Measurements from ENCODE around the gene TRPV4. TPM values are rescaled to one million over a fixed set of nuclear protein-coding genes. Genes with fewer than 3 reads are reported as not detected.

Gene TRPV4
- total and polyA plus RNA-seq, 7 experiments from 2014 or later, result 0.81 TPM; not detected in 6

- DNase-seq (no peak), ATAC-seq (no peak)
- no peak overlapping the region for H3K4me3 Mint-ChIP-seq
- Histone ChIP-seq H3K27ac (ENCODE audit: low read depth, low read length) (no peak overlapping the region), H3K27me3 (ENCODE audit: control insufficient read depth in 2 of 2, insufficient read depth in 2 of 2, low read length in 2 of 2) (no peaks in the 10 kb centered on the region), H3K4me3 (ENCODE audit: low read length) (no peak overlapping the region), H3K4me1 (ENCODE audit: control insufficient read depth in 2 of 2, insufficient read depth in 2 of 2, low read length in 2 of 2) (no peaks in the 10 kb centered on the region), H3K36me3 (ENCODE audit: control insufficient read depth in 2 of 3, insufficient read depth in 3 of 3, low read length in 3 of 3) (no peaks in the 10 kb centered on the region), H3K9me3 (ENCODE audit: control insufficient read depth in 2 of 3, low read length in 3 of 3) (no peaks in the 10 kb centered on the region)
- H3K36me3 Mint-ChIP-seq, result peaks cover 0 to 3% (median 0%) of the 10 kb centered on the region in 5 donors
- intact Hi-C loops (cut with micrococcal nuclease), result no loop called here
- POLR2A ChIA-PET, result no interaction called here
- no peak overlapping the region for H3K27ac Mint-ChIP-seq
- no peaks in the 10 kb centered on the region for H3K9me3 Mint-ChIP-seq
- H3K4me1 Mint-ChIP-seq, result no peaks in the 10 kb centered on the region
- peaks cover 8 to 25% (median 12%) of the 10 kb centered on the region in 5 donors for H3K27me3 Mint-ChIP-seq
- CTCF ChIA-PET, result no interaction called here
These were observed 93.2 kb downstream of the TRPV4 start for GRCh38 chr12:109739747-109740693.

GRCh38 chr12:109738878-109739665 is 94.1 kb downstream of the TRPV4 start:
- Mint-ChIP-seq H3K4me1 (no peaks in the 10 kb centered on the region), H3K36me3 (peaks cover 0 to 6% (median 0%) of the 10 kb centered on the region in 5 donors), H3K27me3 (peaks cover 14 to 34% (median 21%) of the 10 kb centered on the region in 5 donors), H3K27ac (no peak overlapping the region), H3K9me3 (no peaks in the 10 kb centered on the region), H3K4me3 (no peak overlapping the region)
- ATAC-seq (no peak), DNase-seq (no peak)
- intact Hi-C loops (cut with micrococcal nuclease), result no loop called here
- no peaks in the 10 kb centered on the region for H3K4me1 ChIP-seq (ENCODE audit: control insufficient read depth in 2 of 2, insufficient read depth in 2 of 2, low read length in 2 of 2)
- no peak overlapping the region for H3K27ac ChIP-seq (ENCODE audit: low read depth, low read length)
- H3K4me3 ChIP-seq (ENCODE audit: low read length), result no peak overlapping the region
- H3K36me3 ChIP-seq (ENCODE audit: control insufficient read depth in 2 of 3, insufficient read depth in 3 of 3, low read length in 3 of 3), result no peaks in the 10 kb centered on the region
- POLR2A ChIA-PET, result no interaction called here
- CTCF ChIA-PET, result no interaction called here
- H3K9me3 ChIP-seq (ENCODE audit: control insufficient read depth in 2 of 3, low read length in 3 of 3), result no peaks in the 10 kb centered on the region
- H3K27me3 ChIP-seq (ENCODE audit: control insufficient read depth in 2 of 2, insufficient read depth in 2 of 2, low read length in 2 of 2), result no peaks in the 10 kb centered on the region

GRCh38 chr12:109738209-109738608 is 95.0 kb downstream of the TRPV4 start:
- DNase-seq, result no peak
- H3K36me3 Mint-ChIP-seq, result peaks cover 0 to 6% (median 0%) of the 10 kb centered on the region in 5 donors
- no peak for ATAC-seq

DNA sequence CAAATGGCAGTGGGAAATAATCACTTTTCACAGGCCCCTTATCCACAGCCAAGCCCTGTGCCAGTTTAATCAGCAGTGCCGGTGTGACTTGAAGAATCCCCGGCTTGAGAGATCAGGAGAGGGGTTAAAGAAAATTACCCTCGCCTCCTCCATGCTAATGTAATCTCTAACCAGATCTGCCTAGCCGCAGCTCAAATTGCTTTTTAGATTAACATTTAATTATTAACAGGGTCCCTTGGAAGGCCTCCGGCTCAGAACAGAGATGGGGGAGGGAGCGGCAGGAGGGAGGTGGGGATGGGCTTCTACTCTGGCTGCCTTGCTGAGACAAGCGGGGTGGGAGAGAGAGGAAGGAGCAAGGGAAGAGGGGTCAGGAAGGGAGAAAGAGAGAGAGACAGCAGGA is 95.6 kb downstream of the TRPV4 start:
- Mint-ChIP-seq H3K27me3 (peaks cover 25 to 41% (median 33%) of the 10 kb centered on the region in 5 donors), H3K4me1 (peaks cover 0 to 1% (median 0%) of the 10 kb centered on the region in 7 donors), H3K36me3 (peaks cover 0 to 6% (median 0%) of the 10 kb centered on the region in 5 donors), H3K27ac (peak overlapping the region in 1 of 9 donors; percentile 14), H3K4me3 (no peak overlapping the region), H3K9me3 (no peaks in the 10 kb centered on the region)
- no peak overlapping the region for H3K4me3 ChIP-seq (ENCODE audit: low read length)
- no peaks in the 10 kb centered on the region for H3K9me3 ChIP-seq (ENCODE audit: control insufficient read depth in 2 of 3, low read length in 3 of 3)
- H3K36me3 ChIP-seq (ENCODE audit: control insufficient read depth in 2 of 3, insufficient read depth in 3 of 3, low read length in 3 of 3), result no peaks in the 10 kb centered on the region
- intact Hi-C loops (cut with micrococcal nuclease), result no loop called here
- DNase-seq, result no peak
- POLR2A ChIA-PET, result no interaction called here
- no peak for ATAC-seq
- no peaks in the 10 kb centered on the region for H3K4me1 ChIP-seq (ENCODE audit: control insufficient read depth in 2 of 2, insufficient read depth in 2 of 2, low read length in 2 of 2)
- no peaks in the 10 kb centered on the region for H3K27me3 ChIP-seq (ENCODE audit: control insufficient read depth in 2 of 2, insufficient read depth in 2 of 2, low read length in 2 of 2)
- CTCF ChIA-PET, result interaction anchor here (0.6 kb wide), 1 partner anchor 255 kb away, joined by 4 read pairs; no protein-coding TSS in a partner anchor
- no peak overlapping the region for H3K27ac ChIP-seq (ENCODE audit: low read depth, low read length)

More at GRCh38 chr12:109738209-109738608, 95.0 kb downstream of the TRPV4 start:
- ChIA-PET CTCF (no interaction called here), POLR2A (no interaction called here)
- no peaks in the 10 kb centered on the region for H3K9me3 ChIP-seq (ENCODE audit: control insufficient read depth in 2 of 3, low read length in 3 of 3)
- Mint-ChIP-seq H3K9me3 (no peaks in the 10 kb centered on the region), H3K4me1 (peaks cover 0 to 1% (median 0%) of the 10 kb centered on the region in 7 donors), H3K4me3 (no peak overlapping the region), H3K27me3 (peaks cover 20 to 41% (median 29%) of the 10 kb centered on the region in 5 donors), H3K27ac (no peak overlapping the region)
- H3K27ac ChIP-seq (ENCODE audit: low read depth, low read length), result no peak overlapping the region
- no peaks in the 10 kb centered on the region for H3K4me1 ChIP-seq (ENCODE audit: control insufficient read depth in 2 of 2, insufficient read depth in 2 of 2, low read length in 2 of 2)
- no peak overlapping the region for H3K4me3 ChIP-seq (ENCODE audit: low read length)
- intact Hi-C loops (cut with micrococcal nuclease), result no loop called here
- no peaks in the 10 kb centered on the region for H3K27me3 ChIP-seq (ENCODE audit: control insufficient read depth in 2 of 2, insufficient read depth in 2 of 2, low read length in 2 of 2)
- no peaks in the 10 kb centered on the region for H3K36me3 ChIP-seq (ENCODE audit: control insufficient read depth in 2 of 3, insufficient read depth in 3 of 3, low read length in 3 of 3)

- Histone ChIP-seq H3K4me1 (ENCODE audit: control insufficient read depth in 2 of 2, insufficient read depth in 2 of 2, low read length in 2 of 2) (no peaks in the 10 kb centered on the region), H3K4me3 (ENCODE audit: low read length) (no peak overlapping the region), H3K27ac (ENCODE audit: low read depth, low read length) (no peak overlapping the region), H3K27me3 (ENCODE audit: control insufficient read depth in 2 of 2, insufficient read depth in 2 of 2, low read length in 2 of 2) (no peaks in the 10 kb centered on the region), H3K36me3 (ENCODE audit: control insufficient read depth in 2 of 3, insufficient read depth in 3 of 3, low read length in 3 of 3) (no peaks in the 10 kb centered on the region), H3K9me3 (ENCODE audit: control insufficient read depth in 2 of 3, low read length in 3 of 3) (no peaks in the 10 kb centered on the region)
- Mint-ChIP-seq H3K4me1 (peaks cover 0 to 1% (median 0%) of the 10 kb centered on the region in 7 donors), H3K36me3 (peaks cover 0 to 6% (median 0%) of the 10 kb centered on the region in 5 donors), H3K9me3 (no peaks in the 10 kb centered on the region), H3K4me3 (no peak overlapping the region), H3K27me3 (peaks cover 25 to 41% (median 34%) of the 10 kb centered on the region in 5 donors), H3K27ac (no peak overlapping the region)
- POLR2A ChIA-PET, result no interaction called here
- ATAC-seq (no peak), DNase-seq (no peak)
- intact Hi-C loops (cut with micrococcal nuclease), result no loop called here
- CTCF ChIA-PET, result interaction anchor here (0.6 kb wide), 1 partner anchor 256 kb away, joined by 4 read pairs; no protein-coding TSS in a partner anchor
These were observed 96.1 kb downstream of the TRPV4 start for GRCh38 chr12:109737126-109737525.

DNA sequence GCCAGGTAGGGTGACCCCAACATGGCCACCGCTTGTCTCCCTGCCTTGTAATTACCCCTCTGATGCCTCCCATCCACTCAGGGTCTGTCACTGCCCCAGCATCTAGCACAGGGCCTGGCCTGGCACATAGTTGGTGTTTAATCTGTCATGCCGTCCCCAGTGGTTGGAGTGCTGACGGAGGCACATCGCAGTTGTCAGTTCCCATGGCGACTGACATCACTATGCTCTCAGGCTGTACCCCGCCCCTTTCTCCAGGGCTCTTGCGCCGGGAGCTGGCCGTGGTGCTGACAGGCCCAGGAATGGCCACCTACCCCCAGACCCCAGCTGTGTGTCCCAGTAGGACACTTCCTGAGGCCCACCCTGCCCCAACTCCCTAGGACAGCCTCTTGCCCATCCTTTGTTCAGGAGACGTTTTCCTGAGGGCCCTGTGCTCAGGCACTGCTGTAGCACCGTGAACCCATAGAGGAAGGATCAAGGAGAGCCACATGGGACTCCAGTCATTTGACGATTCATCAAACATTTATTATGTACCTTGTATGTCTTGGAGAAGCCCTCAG is 96.6 kb downstream of the TRPV4 start:
- H3K4me3 Mint-ChIP-seq, result no peak overlapping the region
- no peaks in the 10 kb centered on the region for H3K36me3 ChIP-seq (ENCODE audit: control insufficient read depth in 2 of 3, insufficient read depth in 3 of 3, low read length in 3 of 3)
- peaks cover 25 to 41% (median 34%) of the 10 kb centered on the region in 5 donors for H3K27me3 Mint-ChIP-seq
- H3K4me3 ChIP-seq (ENCODE audit: low read length), result no peak overlapping the region
- H3K4me1 Mint-ChIP-seq, result peaks cover 0 to 1% (median 0%) of the 10 kb centered on the region in 7 donors
- ATAC-seq (peak; percentile 48), DNase-seq (no peak)
- no peaks in the 10 kb centered on the region for H3K9me3 ChIP-seq (ENCODE audit: control insufficient read depth in 2 of 3, low read length in 3 of 3)
- CTCF ChIA-PET, result interaction anchor here (0.6 kb wide), 1 partner anchor 580 kb away, joined by 3 read pairs; no protein-coding TSS in a partner anchor
- no peak overlapping the region for H3K27ac Mint-ChIP-seq
- H3K4me1 ChIP-seq (ENCODE audit: control insufficient read depth in 2 of 2, insufficient read depth in 2 of 2, low read length in 2 of 2), result no peaks in the 10 kb centered on the region
- peaks cover 0 to 6% (median 0%) of the 10 kb centered on the region in 5 donors for H3K36me3 Mint-ChIP-seq
- H3K27ac ChIP-seq (ENCODE audit: low read depth, low read length), result no peak overlapping the region
- intact Hi-C loops (cut with micrococcal nuclease), result no loop called here
- H3K27me3 ChIP-seq (ENCODE audit: control insufficient read depth in 2 of 2, insufficient read depth in 2 of 2, low read length in 2 of 2), result no peaks in the 10 kb centered on the region
- no peaks in the 10 kb centered on the region for H3K9me3 Mint-ChIP-seq
- POLR2A ChIA-PET, result no interaction called here

All from naive thymus-derived CD4-positive, alpha-beta T cell (primary cell).